ENCODE data around the gene EXOC4.

- TF ChIP-seq CTCF (IDR thresholded peaks at IDR 0.05) (no peak), EP300 (IDR thresholded peaks at IDR 0.05) (no peak), POLR2AphosphoS5 (IDR thresholded peaks at IDR 0.05) (no peak), POLR2A (IDR thresholded peaks at IDR 0.05; ENCODE audit: low read depth) (no peak)
These were observed 277.8 kb downstream of the EXOC4 start for GRCh38 chr7:133530682-133531081.
